Cerebellar cortex (tissue), 1 donor: ENCODE results near the gene PABPC1L.

ENCODE experiments used
- DNase-seq: peaks from one replicate; pipeline ENCODE4 v3.0.0-alpha.2; 2015; ENCODE audit warnings: low spot score

The PABPC1L gene

DNA sequence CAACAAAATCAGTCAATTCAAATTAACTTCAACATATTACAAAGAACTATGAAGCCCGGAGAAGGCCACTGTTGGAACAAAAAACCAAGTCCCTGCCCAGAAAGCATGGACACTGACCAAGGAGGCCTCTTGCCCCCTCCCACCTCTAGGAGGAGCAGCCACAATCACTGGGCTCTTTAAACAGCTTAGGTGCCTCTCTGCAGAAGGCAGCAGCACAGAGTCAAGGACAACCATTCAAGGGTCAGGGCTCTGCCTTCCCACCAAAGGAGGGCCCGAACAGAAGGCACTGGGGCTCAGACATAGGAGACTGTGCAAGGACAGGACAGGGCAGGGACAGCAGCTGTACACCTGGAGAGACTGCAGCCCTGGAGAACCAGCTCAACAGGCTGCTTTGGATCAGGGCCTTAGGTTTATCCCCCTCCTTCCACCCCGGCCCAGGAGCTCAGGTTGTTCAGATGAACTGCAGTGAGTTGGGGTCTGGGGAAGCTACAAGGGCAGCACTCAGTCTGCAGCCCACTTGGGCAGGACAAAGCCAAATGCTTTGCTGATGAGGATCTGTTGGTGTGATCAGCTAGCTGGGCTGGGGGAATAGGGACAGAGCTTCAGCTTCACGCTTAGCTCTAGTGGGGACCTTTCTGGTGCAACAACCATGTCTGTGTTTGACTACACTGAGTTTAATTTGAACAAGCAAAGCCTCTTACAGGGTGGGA, 32.6 kb downstream of the PABPC1L start:
- no peak for DNase-seq

DNA sequence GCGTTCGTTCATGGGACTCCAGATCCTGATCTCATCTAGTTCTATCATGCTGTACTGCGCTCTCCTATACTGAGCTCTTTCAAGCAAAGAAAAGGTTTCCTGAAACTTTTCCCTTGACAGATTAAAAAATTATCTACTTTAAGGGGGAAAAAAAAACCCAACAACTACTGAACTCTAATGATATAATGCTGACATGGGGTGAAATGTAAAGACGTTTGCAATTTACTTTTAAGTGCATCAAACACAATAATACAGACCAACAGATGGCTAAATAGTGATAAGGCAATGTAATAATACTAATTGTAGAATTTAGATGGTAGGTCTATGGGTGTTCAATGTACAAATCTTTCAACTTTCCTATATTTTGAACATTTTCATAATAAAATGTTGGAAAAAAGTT, 34.0 kb downstream of the PABPC1L start:
- DNase-seq = no peak

DNA sequence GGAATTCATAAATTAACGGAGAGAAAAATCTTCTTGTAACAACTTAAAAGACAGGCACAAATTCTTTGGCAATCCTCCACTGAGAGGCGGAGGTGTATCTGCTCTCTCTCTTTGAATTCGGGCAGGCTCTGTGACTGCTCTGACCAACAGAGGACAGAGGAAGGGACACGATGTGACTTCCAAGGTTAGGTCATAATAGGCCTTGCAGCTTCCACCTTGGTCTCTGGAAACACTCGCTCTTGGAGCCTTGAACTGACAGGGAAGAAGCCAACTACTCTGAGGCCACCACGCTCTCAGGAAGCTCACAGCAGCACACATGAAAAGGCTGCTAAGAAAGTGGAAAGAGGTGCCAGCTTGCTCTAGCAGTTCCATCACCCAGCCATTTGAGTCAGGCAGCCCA, 35.4 kb downstream of the PABPC1L start:
- no peak for DNase-seq

DNA sequence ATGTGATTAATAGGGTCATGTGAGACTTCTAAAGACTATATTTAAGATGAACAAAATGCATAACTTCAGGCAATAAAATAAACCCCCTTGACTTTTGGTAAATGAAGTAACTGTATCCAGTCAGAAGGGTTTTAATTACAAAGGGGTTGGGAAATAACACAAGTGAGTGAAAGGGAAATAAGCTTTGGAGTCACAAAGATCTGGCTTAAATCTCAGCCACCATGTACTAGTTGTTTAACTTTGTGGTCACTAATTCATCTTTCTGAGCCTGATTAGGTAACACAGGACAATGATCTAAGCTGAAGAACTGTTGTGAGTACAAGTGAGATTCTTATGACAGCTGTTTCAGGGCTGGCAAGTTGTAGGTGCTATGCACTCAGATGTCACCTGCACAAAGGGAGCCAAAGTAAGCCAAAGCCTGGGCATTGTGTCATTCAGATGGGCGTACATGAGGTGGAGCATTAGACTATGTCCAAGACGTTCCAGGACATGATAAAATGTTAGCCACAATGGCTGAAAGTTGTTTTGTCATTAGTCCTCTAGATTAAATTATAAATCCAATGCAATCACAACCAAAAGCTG, 36.5 kb downstream of the PABPC1L start:
- no peak for DNase-seq

DNA sequence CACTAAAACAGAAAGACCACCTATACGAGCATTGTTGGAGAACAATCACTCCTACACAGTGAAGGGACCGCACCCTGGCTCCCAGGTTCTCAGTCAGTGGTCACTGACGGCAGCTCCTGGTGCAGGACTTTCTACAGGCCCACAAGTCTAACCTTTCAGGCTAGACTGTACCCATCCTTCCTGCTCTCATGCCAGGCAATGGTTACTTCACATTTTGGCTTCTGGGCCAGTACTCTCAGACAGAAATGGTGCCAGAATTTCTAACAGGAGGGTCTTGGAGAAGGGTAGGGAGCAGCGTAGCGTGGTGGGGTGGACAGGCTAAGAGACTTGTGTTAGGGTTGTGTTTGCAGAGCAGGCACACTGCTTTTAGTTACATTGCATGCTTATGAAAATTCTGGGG, 38.2 kb downstream of the PABPC1L start:
- DNase-seq = no peak

DNA sequence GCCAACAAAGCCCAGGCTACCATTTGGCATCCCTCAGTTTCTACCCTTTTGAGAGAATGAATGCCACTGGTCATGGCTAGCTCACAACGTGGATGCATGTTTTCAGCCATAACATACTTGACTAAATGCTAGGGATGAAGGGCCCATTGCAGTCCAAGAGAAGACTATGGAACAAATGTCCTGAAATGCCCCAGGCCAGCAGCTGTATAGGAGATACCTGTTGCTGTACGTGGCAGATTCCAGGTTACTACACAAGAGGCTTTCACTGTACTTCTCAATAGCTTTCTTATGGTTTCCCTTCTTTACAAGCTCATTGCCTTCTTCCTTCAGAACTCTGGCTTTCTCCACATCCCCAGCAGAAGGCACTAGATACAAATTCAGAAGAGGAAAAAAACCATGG, 38.7 kb downstream of the PABPC1L start:
- no peak for DNase-seq

DNA sequence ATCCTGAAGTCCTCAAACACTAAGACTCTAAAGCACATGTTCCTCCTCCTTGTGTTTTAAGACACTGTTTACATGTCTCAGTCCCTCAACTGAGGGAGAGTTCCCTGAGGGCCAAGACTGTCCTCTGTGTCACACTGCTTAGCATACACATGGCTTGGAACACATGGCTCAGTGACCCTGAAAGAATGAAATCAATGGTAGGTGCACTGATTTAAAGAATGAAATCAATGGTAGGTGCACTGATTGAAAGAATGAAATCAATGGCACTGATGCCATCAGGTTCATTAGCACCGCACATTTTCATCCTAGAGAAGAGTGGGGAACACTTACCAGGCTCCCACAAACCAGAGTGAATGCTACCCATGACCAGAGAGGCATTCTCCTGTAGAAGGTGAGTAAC, 40.5 kb downstream of the PABPC1L start:
- DNase-seq = no peak

DNA sequence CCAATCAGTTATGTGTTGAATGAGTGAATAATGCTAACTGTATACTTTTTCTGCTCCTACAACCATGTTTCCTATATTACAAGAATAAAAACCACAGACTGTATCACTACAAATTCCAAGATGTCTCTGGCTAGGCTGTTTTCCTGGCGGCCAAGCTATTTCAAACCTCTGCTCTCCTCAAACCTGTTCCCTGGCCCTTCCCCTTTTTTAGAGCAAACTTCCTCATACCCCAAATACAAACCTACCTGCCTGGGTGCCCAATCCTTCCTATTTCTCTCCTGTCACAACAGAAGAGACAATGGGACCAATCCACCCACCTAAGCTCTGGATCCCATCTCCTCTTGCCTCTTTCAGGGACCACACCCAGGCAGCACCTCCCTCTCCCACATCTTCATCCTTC, 42.9 kb downstream of the PABPC1L start:
- DNase-seq = no peak

DNA sequence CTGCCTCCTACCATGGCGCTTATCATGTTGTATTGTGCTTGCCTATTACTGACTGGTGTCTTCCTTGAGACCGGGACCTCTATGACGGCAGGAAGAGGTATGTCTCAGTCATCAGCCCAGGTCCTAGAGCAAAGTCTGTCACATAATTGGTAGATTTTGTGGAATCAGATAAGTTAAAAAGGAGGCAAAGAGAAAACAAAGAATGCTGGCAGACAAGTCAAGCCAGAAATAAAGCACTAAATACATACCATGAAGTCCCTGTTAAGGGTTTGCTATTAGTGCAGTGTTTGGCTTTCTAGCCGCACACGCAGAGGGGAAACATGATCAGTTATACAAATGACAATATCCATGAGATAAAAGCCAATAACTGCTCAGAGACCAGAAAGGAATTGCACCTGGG, 44.4 kb downstream of the PABPC1L start:
- no peak for DNase-seq

DNA sequence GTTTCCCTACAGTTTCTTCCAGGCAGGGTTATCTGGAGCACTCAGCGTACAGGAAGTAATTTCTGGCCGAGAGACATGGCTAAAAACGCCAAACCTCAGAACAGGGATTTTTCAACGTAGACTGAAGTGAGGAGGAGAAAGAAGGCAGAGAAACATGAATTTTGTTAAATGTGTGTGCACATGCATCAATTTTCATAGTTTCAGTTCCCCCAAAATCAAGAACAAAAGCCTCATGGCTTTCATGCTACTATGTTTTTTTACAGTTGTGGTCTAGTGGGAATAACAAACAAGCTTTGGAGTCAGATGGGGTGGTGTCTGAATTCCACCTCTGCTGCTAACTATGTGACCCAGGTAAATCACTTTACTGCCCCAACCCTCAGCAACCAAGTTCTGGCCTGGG, 45.4 kb downstream of the PABPC1L start:
- DNase-seq = no peak

DNA sequence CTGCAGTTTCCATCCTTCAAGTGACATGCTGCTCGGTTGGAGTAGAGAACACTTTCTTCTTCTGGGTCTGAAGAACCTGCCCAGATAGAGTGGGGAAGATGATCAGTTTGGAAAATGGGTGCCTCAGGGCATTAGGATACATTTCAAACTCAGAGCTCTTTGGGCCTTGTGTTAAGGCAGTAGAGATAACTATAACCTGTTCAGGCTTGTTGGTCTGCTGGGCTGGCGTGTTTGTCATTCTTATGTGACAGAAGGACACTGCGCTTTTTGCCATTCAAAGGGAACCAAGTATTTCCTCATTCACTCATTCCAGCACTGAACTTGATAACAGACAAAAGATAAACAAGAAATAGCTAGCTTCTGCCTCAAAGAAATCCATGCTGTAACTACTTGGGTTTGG, 46.5 kb downstream of the PABPC1L start:
- no peak for DNase-seq

DNA sequence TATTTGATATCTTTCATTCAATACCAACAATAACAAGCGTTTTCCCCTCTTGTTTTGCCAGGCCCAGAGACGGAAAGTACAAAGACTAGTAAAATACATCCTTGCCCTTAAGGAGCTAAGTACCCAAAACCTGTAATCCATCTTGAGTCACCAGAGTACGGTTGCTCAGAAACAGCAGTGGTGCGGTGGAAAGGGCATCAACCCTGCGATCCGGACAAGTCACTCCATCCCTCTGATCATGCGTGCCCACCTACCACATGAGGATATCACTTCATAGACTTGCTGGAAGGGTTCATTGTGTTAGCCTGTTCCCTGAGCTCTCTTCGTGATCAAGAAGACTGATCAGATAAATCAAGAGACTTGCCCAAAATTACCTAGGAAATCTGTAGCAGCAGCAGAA, 48.4 kb downstream of the PABPC1L start:
- no peak for DNase-seq

DNA sequence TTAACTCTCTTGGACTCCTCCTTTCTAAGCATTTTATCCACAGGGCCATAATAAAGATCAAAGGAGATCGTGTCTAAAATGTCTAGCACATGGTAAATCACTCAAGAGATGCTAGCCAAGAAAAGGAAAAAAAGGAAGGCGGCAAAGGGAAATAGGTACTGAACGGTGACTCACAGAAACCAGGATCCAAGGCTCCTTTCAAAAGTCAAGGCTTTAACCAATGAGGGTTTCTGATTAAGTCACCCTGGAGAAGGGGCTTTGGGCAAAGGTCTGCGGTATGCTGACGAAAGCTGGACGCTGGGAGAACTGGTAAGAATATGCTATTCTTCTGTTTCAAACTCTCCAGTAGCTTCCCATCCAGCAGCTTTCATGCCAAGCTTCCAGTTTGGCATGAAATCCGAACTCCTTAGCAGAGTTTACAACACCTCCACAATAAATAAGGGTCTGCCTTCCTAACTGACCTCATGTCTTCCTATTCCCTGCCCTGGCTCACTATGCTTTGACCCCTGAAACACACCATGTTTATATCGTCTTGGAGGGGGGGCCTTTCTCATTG, 49.3 kb downstream of the PABPC1L start:
- DNase-seq = no peak

DNA sequence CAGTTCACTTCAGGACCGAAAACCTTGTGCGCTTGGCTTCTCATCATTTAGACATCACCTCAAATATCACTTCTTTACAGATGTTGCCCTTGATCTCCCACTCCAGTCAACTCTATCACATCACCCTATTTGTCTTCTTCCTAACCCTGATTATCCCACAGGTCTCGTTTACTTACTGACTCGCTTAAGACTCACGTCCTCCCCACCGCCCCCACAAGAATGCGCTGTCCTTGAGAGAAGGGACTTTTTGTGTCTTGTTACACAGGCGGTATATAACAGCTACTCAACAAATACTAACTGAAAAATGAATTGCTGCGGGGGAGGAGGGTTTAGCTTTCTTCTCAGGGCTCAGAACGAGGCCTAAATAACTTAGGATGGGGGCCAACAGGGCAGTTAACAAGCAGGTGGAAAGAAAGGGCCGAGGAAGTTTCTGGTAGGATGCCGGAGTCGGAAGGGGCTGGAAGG, 49.8 kb downstream of the PABPC1L start:
- peak; percentile 32 for DNase-seq

DNA sequence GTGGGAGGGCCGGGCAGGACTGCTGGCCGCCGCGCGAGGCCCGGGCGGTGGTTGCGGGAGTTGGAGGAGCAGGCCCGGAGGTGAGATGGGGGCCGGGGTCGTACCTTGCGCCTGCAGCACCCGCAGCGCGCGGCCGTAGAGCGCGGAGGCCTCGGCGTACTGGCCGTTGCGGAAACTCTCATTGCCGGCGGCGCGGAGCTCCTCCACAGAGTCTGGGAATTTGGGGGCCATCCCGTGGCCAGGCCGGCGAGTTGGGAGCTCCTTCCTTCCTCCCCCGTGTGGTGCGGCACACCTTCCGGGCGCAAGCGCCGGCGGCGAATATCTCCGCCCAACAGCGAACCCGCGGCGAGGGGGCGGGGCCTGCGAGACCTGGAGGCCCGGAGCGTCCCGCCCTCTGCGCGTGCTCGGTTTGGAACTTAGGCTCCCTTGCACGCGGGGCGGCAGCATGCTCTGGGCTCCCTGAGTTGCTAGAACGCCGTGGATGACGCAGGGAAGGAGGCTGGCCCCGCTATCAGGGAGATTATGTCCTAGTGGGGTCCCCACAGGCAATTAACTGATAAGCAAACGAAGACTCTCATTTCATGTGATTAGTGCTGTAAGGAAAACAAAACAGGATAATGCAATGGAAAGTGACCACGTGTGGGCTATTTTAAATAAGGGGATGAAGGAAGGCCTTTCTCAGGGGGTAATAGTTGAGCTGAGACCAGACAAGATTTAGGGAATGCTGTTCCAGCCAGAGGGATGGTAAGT, 50.4 kb downstream of the PABPC1L start, which contains the start of gene TOMM34:
Gene TOMM34 (minus strand): TSS at position 295 of the 750 bp plus-strand sequence. CDS start 64 bp downstream, at position 231.
- peak; percentile 95 for DNase-seq

DNA sequence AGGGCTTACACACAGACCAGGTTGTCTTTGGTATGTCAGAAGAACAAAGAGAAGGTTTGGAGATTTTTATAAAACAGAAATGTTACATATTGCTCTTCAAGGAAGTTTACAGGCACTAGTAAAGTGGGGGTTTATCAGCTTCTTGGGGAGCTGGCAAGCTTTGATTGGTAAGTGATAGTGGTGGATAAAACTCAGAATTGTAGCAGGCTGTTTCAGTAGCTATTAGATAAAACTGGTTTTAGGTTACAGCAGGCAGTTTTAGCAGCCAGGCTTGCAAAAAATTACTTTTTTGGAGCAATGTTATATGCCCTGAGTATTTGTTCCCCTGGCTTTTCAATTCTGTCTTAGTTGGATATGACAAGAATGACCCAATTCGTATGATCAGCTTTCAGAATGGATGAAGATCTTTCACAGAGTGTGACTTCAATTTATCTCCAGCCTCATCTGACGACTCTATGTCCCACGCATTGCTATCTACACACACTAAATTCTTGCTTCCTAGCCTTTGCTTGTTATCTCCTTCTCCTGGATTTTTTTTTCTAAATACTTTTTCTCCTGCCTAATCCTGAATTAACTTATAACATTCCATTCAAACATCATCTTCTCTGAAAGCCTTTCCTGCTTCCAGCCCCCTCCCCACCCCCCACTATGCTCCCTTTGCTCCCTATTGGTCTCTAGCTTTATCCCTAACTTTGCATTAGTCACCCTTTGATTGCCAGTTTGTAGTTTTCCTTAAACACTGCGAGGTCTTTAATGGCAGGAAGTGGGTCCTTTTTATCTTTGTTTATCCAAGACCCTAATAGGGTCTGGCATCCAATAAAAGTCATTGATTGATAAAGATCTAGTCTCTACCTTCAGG, 51.4 kb downstream of the PABPC1L start:
- DNase-seq = no peak

DNA sequence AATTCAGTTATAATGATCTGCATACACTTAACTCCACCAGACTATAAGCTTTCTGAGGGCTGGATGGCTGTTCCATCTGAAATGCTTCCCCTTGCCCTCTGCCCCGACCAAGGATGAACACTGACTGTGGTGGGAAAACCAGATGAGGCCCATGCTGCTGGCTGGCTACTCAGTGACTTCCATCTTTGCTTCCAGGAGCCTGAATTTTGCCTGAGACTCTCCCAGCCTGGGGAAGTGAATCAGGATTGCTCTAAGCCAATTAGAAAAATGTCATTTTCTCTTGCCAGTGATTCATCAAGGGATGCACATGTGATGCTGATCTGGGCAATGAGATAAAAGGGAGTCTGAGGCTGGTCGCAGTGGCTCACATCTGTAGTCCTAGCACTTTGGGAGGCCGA, 52.0 kb downstream of the PABPC1L start:
- DNase-seq = no peak

DNA sequence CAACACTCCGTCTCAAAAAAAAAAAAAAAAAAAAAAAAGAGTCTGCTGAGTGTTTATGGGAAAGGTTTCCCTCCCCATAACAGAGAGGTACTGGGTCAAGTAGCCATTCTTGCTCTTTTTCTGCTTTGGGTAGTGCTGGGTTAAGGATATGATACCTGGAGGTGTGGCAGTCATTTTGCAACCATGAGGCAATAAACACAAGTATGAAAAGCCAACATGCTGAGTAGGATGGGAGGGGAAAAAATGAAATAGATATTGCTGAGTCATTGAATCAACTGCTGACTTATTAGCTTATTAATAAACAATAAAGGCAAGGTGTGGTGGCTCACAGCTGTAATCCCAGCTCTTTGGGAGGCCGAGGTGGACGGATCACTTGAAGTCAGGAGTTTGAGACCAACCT, 52.6 kb downstream of the PABPC1L start:
- no peak for DNase-seq

DNA sequence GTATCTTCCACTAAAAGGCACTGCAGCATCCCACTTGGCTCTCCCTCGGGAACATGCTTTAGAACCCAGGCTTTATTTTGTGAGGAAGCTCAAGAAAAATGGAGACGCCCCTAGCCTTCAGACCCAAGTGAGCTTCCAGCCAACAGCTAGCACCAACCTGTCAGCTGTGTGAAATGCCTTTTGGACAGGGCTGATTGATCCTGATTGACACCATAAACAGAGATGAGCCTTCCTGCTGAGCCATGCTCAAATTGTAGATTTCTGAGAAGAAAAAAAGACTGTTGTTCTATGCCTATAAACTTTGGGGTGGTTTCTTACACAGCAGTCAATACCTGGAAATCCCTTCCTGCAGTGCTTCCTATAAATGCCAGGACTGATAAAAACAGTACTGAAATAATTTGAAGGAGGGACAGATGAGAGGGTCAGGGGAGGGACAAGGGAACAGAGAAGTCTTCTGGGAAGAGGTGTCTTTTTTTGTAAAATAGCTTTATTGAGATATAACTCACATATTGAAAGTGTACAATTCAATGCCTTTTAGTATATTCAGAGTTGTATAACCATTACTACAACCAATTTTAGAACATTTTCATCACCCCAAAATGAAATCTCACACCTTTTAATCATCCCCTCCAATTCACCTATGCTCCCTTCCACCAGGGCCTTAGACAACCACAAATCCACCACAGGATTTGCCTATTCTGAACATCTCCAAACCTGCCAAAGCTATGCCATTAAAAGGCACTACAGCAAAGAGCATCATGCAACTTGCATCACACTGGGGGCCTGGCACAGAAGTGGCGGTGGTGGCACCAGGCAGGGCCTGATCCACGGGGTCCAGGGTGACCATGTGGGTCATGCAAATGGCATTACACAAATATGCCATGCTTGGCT, 53.7 kb downstream of the PABPC1L start:
- DNase-seq = no peak

DNA sequence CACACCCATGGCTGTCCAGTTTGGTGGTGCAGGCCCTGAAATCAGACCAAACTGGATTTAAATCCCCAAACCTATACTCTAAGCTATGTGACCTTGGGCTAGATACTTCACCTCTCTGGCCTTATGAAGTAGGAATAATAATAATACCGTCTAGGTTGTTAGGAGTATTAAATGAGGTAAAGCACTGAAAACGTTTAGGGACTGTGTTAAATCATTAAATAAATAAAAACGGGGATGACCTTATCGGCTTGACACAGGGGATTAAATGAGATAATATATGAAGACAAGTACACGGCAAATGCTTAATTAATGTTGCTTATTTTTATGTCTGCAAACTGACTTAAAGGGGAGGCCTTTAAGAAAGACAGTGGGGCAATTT, 55.8 kb downstream of the PABPC1L start:
- DNase-seq = no peak
